OCI-LY7 (cell line): ENCODE measurements around the gene MPC1. TPM values are rescaled to one million over a fixed set of nuclear protein-coding genes. Genes with fewer than 3 reads are reported as not detected.

ENCODE experiments used
- BruUV-seq: library from RNA; stranded (reverse); fragments of 400-500 nt; replicated peaks from 2 replicates; lab custom pipeline; 2021; lab: Mats Ljungman, UMichigan
- CTCF ChIA-PET: fragments of 300-600 bp; sonication (Branson Sonifier 250); formaldehyde crosslinking; loops from one replicate; lab custom pipeline; 2022; ENCODE audit warnings: antibody characterized with exemption; ENCODE audit not compliant: unreplicated experiment; lab: Charles Lee
- POLR2A ChIA-PET: fragments of 300-600 bp; sonication (Branson Sonifier 250); formaldehyde crosslinking; loops from one replicate; lab custom pipeline; 2022; ENCODE audit warnings: antibody characterized with exemption; lab: Charles Lee
- DNase-seq: peaks from one replicate; pipeline ENCODE4 v3.0.0-alpha.2; 2015; ENCODE audit warnings: low spot score
- H2AFZ ChIP-seq: fragments of 200-600 bp; sonication (generic), shearing (Covaris generic); 2 replicates; pipeline ENCODE4 v1.6.1; 2014; ENCODE audit warnings: mild to moderate bottlenecking, antibody characterized with exemption, low read length, moderate library complexity
- H3K27ac ChIP-seq: fragments of 200-600 bp; sonication (generic); 2 replicates; pipeline ENCODE4 v1.5.1; 2014; ENCODE audit warnings: mixed run types, low read depth, mild to moderate bottlenecking, moderate library complexity, low read length, inconsistent platforms; ENCODE audit not compliant: poor library complexity, severe bottlenecking
- H3K36me3 ChIP-seq: fragments of 200-600 bp; sonication (generic); 2 replicates; pipeline ENCODE4 v1.6.1; 2014; ENCODE audit warnings: mild to moderate bottlenecking, antibody characterized with exemption, low read length, moderate library complexity, mixed read lengths; ENCODE audit not compliant: insufficient read depth
- H3K4me1 ChIP-seq: fragments of 200-600 bp; sonication (generic); 2 replicates; pipeline ENCODE4 v1.5.1; 2014; ENCODE audit warnings: mild to moderate bottlenecking, low read length; ENCODE audit not compliant: insufficient read depth, poor library complexity, severe bottlenecking
- H3K4me2 ChIP-seq: fragments of 200-600 bp; sonication (generic); 2 replicates; pipeline ENCODE4 v1.6.1; 2014; ENCODE audit warnings: mild to moderate bottlenecking, low read length
- H3K4me3 ChIP-seq: fragments of 200-600 bp; sonication (generic); 2 replicates; pipeline ENCODE4 v1.5.1; 2014; ENCODE audit warnings: mild to moderate bottlenecking, low read depth, low read length; ENCODE audit not compliant: poor library complexity, severe bottlenecking
- H3K79me2 ChIP-seq: fragments of 200-600 bp; sonication (generic); 2 replicates; pipeline ENCODE4 v1.6.1; 2016; ENCODE audit warnings: low read depth, mild to moderate bottlenecking, low read length, moderate library complexity, mixed read lengths; ENCODE audit not compliant: insufficient read depth
- H3K9me2 ChIP-seq: fragments of 200-600 bp; sonication (generic); 2 replicates; pipeline ENCODE4 v1.6.1; 2016; ENCODE audit warnings: mild to moderate bottlenecking, low read length, mixed read lengths; ENCODE audit not compliant: insufficient read depth
- H3K9me3 ChIP-seq: fragments of 200-600 bp; sonication (generic); 2 replicates; pipeline ENCODE4 v1.6.1; 2014; ENCODE audit warnings: mild to moderate bottlenecking, mixed run types, low read length, mixed read lengths
- H4K20me1 ChIP-seq: fragments of 200-600 bp; sonication (generic); 2 replicates; pipeline ENCODE4 v1.6.1; 2014; ENCODE audit warnings: mild to moderate bottlenecking, antibody characterized with exemption, low read length, moderate library complexity, mixed read lengths; ENCODE audit not compliant: insufficient read depth
- CTCF ChIP-seq: fragments of 200-600 bp; sonication (generic); conservative IDR thresholded peaks from 2 replicates; pipeline ENCODE4 v1.5.1; 2014; ENCODE audit warnings: mild to moderate bottlenecking, antibody characterized with exemption, low read length, moderate library complexity, mixed read lengths
- EZH2phosphoT487 ChIP-seq: fragments of 200-600 bp; sonication (generic); IDR thresholded peaks from 2 replicates; pipeline ENCODE4 v1.6.1; 2018; ENCODE audit warnings: low read depth, borderline replicate concordance, mild to moderate bottlenecking, mixed run types, antibody characterized with exemption, low read length, moderate library complexity, mixed read lengths
- intact Hi-C: fragments of 100-400 bp; cut with micrococcal nuclease; formaldehyde crosslinking; loops from one replicate; pipeline ENCODE4 v1.10.0; 2022; ENCODE audit not compliant: unreplicated experiment
- total RNA-seq, 2 experiments: library from RNA; depleted of rRNA in 1 of 2; stranded (reverse); fragments of >200 nt in 1 of 2; shearing (Covaris generic) in 1 of 2; gene quantifications; 2 replicates each; pipeline ENCODE4 v1.2.3, GENCODE V29; 2014 to 2022

The MPC1 gene
- total RNA-seq, 2 experiments from 2014 or later, result 36.1 to 38.1 TPM

GRCh38 chr6:166389119-166389518, 6.4 kb upstream of the MPC1 start:
- intact Hi-C loops, result no loop called here
- H3K27ac ChIP-seq, result no peak overlapping the region
- peaks cover 6% of the 10 kb centered on the region; the same call in 1 of the 2 replicates for H3K79me2 ChIP-seq
- DNase-seq, result no peak
- no peak overlapping the region for H2AFZ ChIP-seq
- BruUV-seq, result no TSS peak
- 0 out of 2 replicates have a peak, but pooled peaks cover 4% of the 10 kb centered on the region for H4K20me1 ChIP-seq
- TF ChIP-seq CTCF, result no peak
- ChIA-PET CTCF (no interaction called here), POLR2A (interaction anchor here (0.9 to 1.0 kb wide), 2 partner anchors 10 to 55 kb away, joined by 3 read pairs; no protein-coding TSS in a partner anchor)
- H3K4me3 ChIP-seq, result no peak overlapping the region
- H3K4me1 ChIP-seq, result peaks cover 4% of the 10 kb centered on the region
- H3K9me2 ChIP-seq, result no peaks in the 10 kb centered on the region
- H3K9me3 ChIP-seq, result no peaks in the 10 kb centered on the region
- H3K4me2 ChIP-seq, result no peak overlapping the region
- no peaks in the 10 kb centered on the region for H3K36me3 ChIP-seq

- BruUV-seq, result no TSS peak
- intact Hi-C loops, result no loop called here
- POLR2A ChIA-PET, result interaction anchor here (0.5 to 1.6 kb wide), 6 partner anchors 7 to 1397 kb away, joined by 3 to 6 read pairs (median 3); no protein-coding TSS in a partner anchor
Observed at GRCh38 chr6:166388290-166389004, 5.7 kb upstream of the MPC1 start.

More at GRCh38 chr6:166388290-166389004, 5.7 kb upstream of the MPC1 start:
- no peak overlapping the region for H3K4me3 ChIP-seq
- CTCF ChIA-PET, result interaction anchor here (1.1 kb wide), 1 partner anchor 12 kb away, joined by 3 read pairs; no protein-coding TSS in a partner anchor
- H3K4me2 ChIP-seq, result no peak overlapping the region
- H3K27ac ChIP-seq, result no peak overlapping the region
- H3K9me3 ChIP-seq, result no peaks in the 10 kb centered on the region
- H3K36me3 ChIP-seq, result no peaks in the 10 kb centered on the region
- no peaks in the 10 kb centered on the region for H3K9me2 ChIP-seq
- DNase-seq, result no peak
- no peak overlapping the region for H2AFZ ChIP-seq
- H4K20me1 ChIP-seq, result 0 out of 2 replicates have a peak, but pooled peaks cover 4% of the 10 kb centered on the region
- TF ChIP-seq EZH2phosphoT487, result no peak
- no peak for TF ChIP-seq CTCF
- H3K4me1 ChIP-seq, result peaks cover 9% of the 10 kb centered on the region
- peaks cover 6% of the 10 kb centered on the region; the same call in 1 of the 2 replicates for H3K79me2 ChIP-seq
